Hepatocyte (in vitro differentiated cells): ENCODE measurements around the gene PABPN1. TPM values are rescaled to one million over a fixed set of nuclear protein-coding genes. Genes with fewer than 3 reads are reported as not detected.

Experiments used
- DNase-seq: peaks from one replicate; pipeline ENCODE4 v3.0.0-alpha.2; 2016; ENCODE audit warnings: low spot score
- H2AFZ ChIP-seq: fragments of 200-600 bp; sonication (generic); 2 replicates; pipeline ENCODE4 v1.6.0; 2016; ENCODE audit warnings: antibody characterized with exemption, mild to moderate bottlenecking
- H3K27ac ChIP-seq: fragments of 200-600 bp; sonication (generic); 2 replicates; pipeline ENCODE4 v1.5.1; 2016; ENCODE audit warnings: mild to moderate bottlenecking
- H3K27me3 ChIP-seq: fragments of 200-600 bp; sonication (generic); 2 replicates; pipeline ENCODE4 v1.6.1; 2016
- H3K36me3 ChIP-seq: fragments of 200-600 bp; sonication (generic); replicated peaks from 2 replicates; pipeline ENCODE4 v1.5.1; 2016; ENCODE audit warnings: low read depth; ENCODE audit not compliant: insufficient read depth
- H3K4me1 ChIP-seq: fragments of 200-600 bp; sonication (generic); 2 replicates; pipeline ENCODE4 v1.5.1; 2016; ENCODE audit warnings: mild to moderate bottlenecking, moderate library complexity; ENCODE audit not compliant: insufficient read depth
- H3K4me2 ChIP-seq: fragments of 200-600 bp; sonication (generic); 2 replicates; pipeline ENCODE4 v1.6.0; 2016
- H3K4me3 ChIP-seq: fragments of 200-600 bp; sonication (generic); 2 replicates; pipeline ENCODE4 v1.5.1; 2016; ENCODE audit warnings: mild to moderate bottlenecking
- H3K79me2 ChIP-seq: fragments of 200-600 bp; sonication (generic); 2 replicates; pipeline ENCODE4 v1.6.0; 2017; ENCODE audit warnings: mild to moderate bottlenecking
- H3K9me2 ChIP-seq: fragments of 200-600 bp; sonication (generic); replicated peaks from 2 replicates; pipeline ENCODE4 v1.6.0; 2017; ENCODE audit warnings: mild to moderate bottlenecking; ENCODE audit not compliant: insufficient read depth
- H3K9me3 ChIP-seq: fragments of 200-600 bp; sonication (generic); 2 replicates; pipeline ENCODE4 v1.5.1; 2016; ENCODE audit warnings: low read depth, mild to moderate bottlenecking
- H4K20me1 ChIP-seq: fragments of 200-600 bp; sonication (generic); 2 replicates; pipeline ENCODE4 v1.6.0; 2016; ENCODE audit warnings: mild to moderate bottlenecking; ENCODE audit not compliant: insufficient read depth, poor library complexity, severe bottlenecking
- EZH2 ChIP-seq: fragments of 200-600 bp; sonication (generic); IDR thresholded peaks from 2 replicates; pipeline ENCODE4 v1.6.1; 2016; ENCODE audit warnings: antibody characterized with exemption, mild to moderate bottlenecking, borderline replicate concordance
- EZH2phosphoT487 ChIP-seq: fragments of 200-600 bp; sonication (generic); IDR thresholded peaks from one replicate; pipeline ENCODE4 v1.6.1; 2018; ENCODE audit warnings: antibody characterized with exemption, mild to moderate bottlenecking, low read depth, moderate library complexity; ENCODE audit not compliant: unreplicated experiment, severe bottlenecking
- WGBS: methylation state at CpG from one replicate; pipeline ENCODE4 v1.1.6; 2016; ENCODE audit warnings: low lambda C conversion rate; ENCODE audit errors: missing lambda C conversion rate; 5-methylcytosine and 5-hydroxymethylcytosine counted together
- polyA plus RNA-seq: library from polyadenylated mRNA; unstranded; fragments of >200 nt; fragmentation: Nextera tagmentation; extraction: Ambion mirVana; gene quantifications from 2 replicates; pipeline ENCODE4 v1.2.1, GENCODE V29; 2016
- total RNA-seq: library from RNA; depleted of rRNA; stranded (reverse); fragments of >200 nt; gene quantifications from 2 replicates; pipeline ENCODE4 v1.2.3, GENCODE V29; 2014
- TF ChIP-seq, protein P1 (sequence below): fragments of 200-600 bp; sonication (generic); IDR thresholded peaks from 2 replicates; pipeline ENCODE4 v1.5.1; 2016; ENCODE audit warnings: antibody characterized with exemption, mild to moderate bottlenecking; ENCODE audit not compliant: poor library complexity

PABPN1 gene
- total and polyA plus RNA-seq, 2 experiments from 2014 or later, result 116 to 213 TPM

DNA sequence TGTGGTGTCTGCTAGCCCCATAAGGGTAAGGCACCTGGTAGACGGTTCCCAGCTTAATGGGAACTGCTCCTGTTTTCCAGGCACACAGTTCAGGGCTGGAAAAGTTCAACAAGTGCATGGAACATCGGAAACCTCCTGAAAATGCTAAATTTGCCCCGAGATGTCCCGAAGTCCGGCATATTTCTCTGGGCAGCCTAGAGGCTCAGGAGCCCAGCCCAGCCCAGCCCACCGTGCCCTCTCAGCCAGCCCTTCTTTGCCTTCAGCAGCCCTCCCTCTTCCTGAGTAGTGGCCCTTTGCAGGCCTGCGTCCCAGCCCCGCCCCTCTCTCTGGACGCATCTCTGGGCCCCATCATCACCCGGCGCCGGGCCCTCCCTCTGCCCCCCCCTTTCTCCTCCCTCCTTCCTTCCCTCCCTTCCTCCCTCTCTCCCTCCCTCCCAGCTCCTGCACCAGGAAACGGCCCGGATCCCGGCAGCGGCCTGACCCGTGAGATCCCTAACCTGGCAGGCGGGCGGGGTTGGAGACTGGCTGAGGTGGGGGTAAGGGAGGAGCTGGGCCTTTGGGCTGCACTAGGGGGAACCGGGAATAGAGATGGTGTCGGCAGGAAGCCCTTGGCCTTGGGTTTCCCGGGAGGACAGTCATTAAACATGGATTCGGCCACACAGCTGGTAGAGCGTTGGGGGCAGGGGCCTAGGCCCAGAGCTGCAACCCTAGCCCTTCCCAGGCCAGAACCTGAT is 14.7 kb upstream of the PABPN1 start, which contains the start of gene BCL2L2:
Gene BCL2L2 (plus strand): TSS at position 422 of the 734 bp plus-strand sequence. CDS start 935 bp downstream, outside the sequence.
- Histone ChIP-seq H3K9me2 (no peaks in the 10 kb centered on the region), H2AFZ (peak within 1 kb of the TSS; percentile 59), H3K4me1 (peaks cover 22% of the 10 kb centered on the region), H3K4me2 (peak within 1 kb of the TSS; percentile 97), H3K79me2 (peaks cover 56% of the 10 kb centered on the region), H3K27me3 (no peaks in the 10 kb centered on the region), H3K27ac (peak within 1 kb of the TSS; percentile 97), H4K20me1 (no peaks in the 10 kb centered on the region), H3K36me3 (no peaks in the 10 kb centered on the region), H3K9me3 (no peaks in the 10 kb centered on the region), H3K4me3 (peak within 1 kb of the TSS; percentile 88)
- under 1% methylated on average over 17 of the region's 24 CpGs for WGBS
- TF ChIP-seq, protein P1, sequence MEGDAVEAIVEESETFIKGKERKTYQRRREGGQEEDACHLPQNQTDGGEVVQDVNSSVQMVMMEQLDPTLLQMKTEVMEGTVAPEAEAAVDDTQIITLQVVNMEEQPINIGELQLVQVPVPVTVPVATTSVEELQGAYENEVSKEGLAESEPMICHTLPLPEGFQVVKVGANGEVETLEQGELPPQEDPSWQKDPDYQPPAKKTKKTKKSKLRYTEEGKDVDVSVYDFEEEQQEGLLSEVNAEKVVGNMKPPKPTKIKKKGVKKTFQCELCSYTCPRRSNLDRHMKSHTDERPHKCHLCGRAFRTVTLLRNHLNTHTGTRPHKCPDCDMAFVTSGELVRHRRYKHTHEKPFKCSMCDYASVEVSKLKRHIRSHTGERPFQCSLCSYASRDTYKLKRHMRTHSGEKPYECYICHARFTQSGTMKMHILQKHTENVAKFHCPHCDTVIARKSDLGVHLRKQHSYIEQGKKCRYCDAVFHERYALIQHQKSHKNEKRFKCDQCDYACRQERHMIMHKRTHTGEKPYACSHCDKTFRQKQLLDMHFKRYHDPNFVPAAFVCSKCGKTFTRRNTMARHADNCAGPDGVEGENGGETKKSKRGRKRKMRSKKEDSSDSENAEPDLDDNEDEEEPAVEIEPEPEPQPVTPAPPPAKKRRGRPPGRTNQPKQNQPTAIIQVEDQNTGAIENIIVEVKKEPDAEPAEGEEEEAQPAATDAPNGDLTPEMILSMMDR, result no peak
- TF ChIP-seq EZH2phosphoT487 (no peak), EZH2 (no peak)
- peak; percentile 96 for DNase-seq

DNA sequence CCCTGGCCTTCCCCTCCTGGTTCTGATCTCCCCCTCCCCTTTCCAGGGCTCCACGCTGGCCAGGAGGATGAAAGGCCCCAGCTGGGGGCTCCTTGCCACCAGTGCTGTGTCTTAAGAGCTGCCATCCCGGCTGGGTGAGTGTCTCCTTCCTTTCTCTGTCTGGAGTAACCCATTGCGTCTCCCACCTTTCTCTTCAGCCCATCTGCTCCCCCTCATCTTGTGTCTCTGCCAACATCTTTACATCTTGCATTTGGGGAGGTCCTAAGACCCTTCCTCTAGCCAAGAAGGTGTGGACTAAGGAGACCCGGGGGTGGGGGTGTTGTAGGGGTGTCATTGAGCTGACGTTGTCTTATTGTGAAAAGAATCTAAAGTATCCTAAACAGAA is 14.1 kb upstream of the PABPN1 start:
- Histone ChIP-seq H3K4me3 (peak overlapping the region; percentile 88), H4K20me1 (no peaks in the 10 kb centered on the region), H3K27ac (peak overlapping the region; percentile 97), H3K4me2 (peak overlapping the region; percentile 97), H3K36me3 (no peaks in the 10 kb centered on the region), H2AFZ (peak overlapping the region; percentile 59), H3K9me2 (no peaks in the 10 kb centered on the region), H3K9me3 (no peaks in the 10 kb centered on the region), H3K79me2 (peaks cover 60% of the 10 kb centered on the region), H3K27me3 (no peaks in the 10 kb centered on the region), H3K4me1 (peaks cover 22% of the 10 kb centered on the region)
- no peak for DNase-seq
- 14% methylated on average over 5 of the region's 5 CpGs for WGBS
- no peak for TF ChIP-seq EZH2
- TF ChIP-seq, protein P1, result no peak
- no peak for TF ChIP-seq EZH2phosphoT487

DNA sequence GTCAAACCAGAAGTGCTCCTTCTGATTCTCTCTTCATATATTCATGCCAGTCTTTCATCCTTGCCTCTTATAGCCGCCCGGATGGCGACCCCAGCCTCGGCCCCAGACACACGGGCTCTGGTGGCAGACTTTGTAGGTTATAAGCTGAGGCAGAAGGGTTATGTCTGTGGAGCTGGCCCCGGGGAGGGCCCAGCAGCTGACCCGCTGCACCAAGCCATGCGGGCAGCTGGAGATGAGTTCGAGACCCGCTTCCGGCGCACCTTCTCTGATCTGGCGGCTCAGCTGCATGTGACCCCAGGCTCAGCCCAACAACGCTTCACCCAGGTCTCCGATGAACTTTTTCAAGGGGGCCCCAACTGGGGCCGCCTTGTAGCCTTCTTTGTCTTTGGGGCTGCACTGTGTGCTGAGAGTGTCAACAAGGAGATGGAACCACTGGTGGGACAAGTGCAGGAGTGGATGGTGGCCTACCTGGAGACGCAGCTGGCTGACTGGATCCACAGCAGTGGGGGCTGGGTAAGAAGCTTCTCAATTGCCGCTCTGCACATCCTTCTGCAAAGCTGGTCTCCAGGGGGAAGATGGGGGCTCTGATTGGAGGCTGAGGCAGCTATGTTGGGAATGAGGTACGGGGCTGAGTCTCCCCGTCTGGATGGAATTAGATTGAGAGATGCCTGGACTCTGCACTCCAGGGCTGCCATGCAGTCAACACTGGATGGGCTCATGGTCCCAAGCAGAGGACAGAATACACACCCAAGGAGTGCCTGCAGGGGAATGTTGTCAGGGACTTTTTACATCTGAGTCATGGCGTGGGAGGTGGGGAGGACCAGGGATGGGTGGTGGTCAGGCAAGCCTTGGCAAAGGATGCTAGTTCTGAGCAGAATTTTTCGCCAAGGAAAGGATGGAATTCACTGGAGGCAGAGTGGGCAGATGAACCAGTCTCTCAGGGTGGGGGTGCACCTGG is 13.3 kb upstream of the PABPN1 start:
- WGBS, result 93% methylated on average over 22 of the region's 22 CpGs
- Histone ChIP-seq H3K79me2 (peaks cover 60% of the 10 kb centered on the region), H2AFZ (no peak overlapping the region), H3K4me2 (peak overlapping the region; percentile 97), H3K4me1 (peaks cover 22% of the 10 kb centered on the region), H3K36me3 (no peaks in the 10 kb centered on the region), H4K20me1 (no peaks in the 10 kb centered on the region), H3K27ac (peak overlapping the region; percentile 97), H3K4me3 (peak overlapping the region; percentile 88), H3K9me2 (no peaks in the 10 kb centered on the region), H3K9me3 (no peaks in the 10 kb centered on the region), H3K27me3 (no peaks in the 10 kb centered on the region)
- DNase-seq, result no peak
- no peak for TF ChIP-seq EZH2phosphoT487
- TF ChIP-seq, protein P1, result no peak
- no peak for TF ChIP-seq EZH2
